Body of pancreas (tissue), 4 donors: ENCODE measurements around the gene MPC1L. TPM values are rescaled to one million over a fixed set of nuclear protein-coding genes. Genes with fewer than 3 reads are reported as not detected.

Source experiments
- ATAC-seq: fragments of 150-250 bp; one replicate; pipeline ENCODE4 v1.9.1; 2016
- DNase-seq, 4 donors: peaks; one replicate each; pipeline ENCODE4 v3.0.0-alpha.2; 2019
- H3K27ac ChIP-seq, 4 donors: fragments of 200-600 bp; sonication (generic); 1 replicate in 3 of 4; 2 replicates in 1 of 4; pipeline versions ENCODE4 v1.5.1 to v1.6.1; 2016 to 2019; ENCODE audit warnings: mild to moderate bottlenecking in 1 of 4, mixed read lengths in 1 of 4, moderate library complexity in 1 of 4
- H3K27me3 ChIP-seq, 2 donors: fragments of 200-600 bp; sonication (generic); one replicate each; pipeline ENCODE4 v1.6.0; 2016; ENCODE audit warnings: mild to moderate bottlenecking in 1 of 2
- H3K36me3 ChIP-seq, 2 donors: fragments of 200-600 bp; sonication (generic); replicated peaks in 1 of 2; 2 replicates each; pipeline ENCODE4 v1.5.1; 2016; ENCODE audit warnings: low read depth in 2 of 2; ENCODE audit not compliant: insufficient read depth in 1 of 2
- H3K4me1 ChIP-seq: fragments of 200-600 bp; sonication (generic); one replicate; pipeline ENCODE4 v1.6.0; 2016
- H3K4me3 ChIP-seq, 2 donors: fragments of 200-600 bp; sonication (generic); 1 replicate in 1 of 2; 2 replicates in 1 of 2; pipeline ENCODE4 v1.5.1; 2016 to 2019
- H3K9me3 ChIP-seq, 3 donors: fragments of 200-600 bp; sonication (generic); 1 replicate in 2 of 3; 2 replicates in 1 of 3; pipeline ENCODE4 v1.5.1; 2016
- CTCF ChIP-seq, 7 experiments: fragments of 450-650 bp in 4 of 7; fragments of 200-600 bp in 3 of 7; sonication (generic) in 3 of 7; IDR thresholded peaks; one replicate each; pipeline ENCODE4 v1.5.1; 2016 to 2019; ENCODE audit warnings: antibody characterized with exemption in 7 of 7
- POLR2A ChIP-seq, 3 donors: fragments of 450-650 bp; IDR thresholded peaks; one replicate each; pipeline ENCODE4 v1.6.1; 2016; ENCODE audit warnings: antibody characterized with exemption in 3 of 3, mild to moderate bottlenecking in 2 of 3
- WGBS, 2 donors: methylation state at CpG; one replicate each; pipeline ENCODE4 v1.1.5; 2017; 5-methylcytosine and 5-hydroxymethylcytosine counted together
- intact Hi-C: fragments of 100-400 bp; cut with DNase I; formaldehyde crosslinking; loops from one replicate; pipeline ENCODE4 v1.15.1; 2023
- total RNA-seq, 2 donors: library from RNA; depleted of rRNA; stranded (reverse); fragments of >200 nt; gene quantifications; one replicate each; pipeline ENCODE4 v1.1.0, GENCODE V29; 2016

MPC1L gene
- total RNA-seq, 2 donors from 2014 or later: not detected

DNA sequence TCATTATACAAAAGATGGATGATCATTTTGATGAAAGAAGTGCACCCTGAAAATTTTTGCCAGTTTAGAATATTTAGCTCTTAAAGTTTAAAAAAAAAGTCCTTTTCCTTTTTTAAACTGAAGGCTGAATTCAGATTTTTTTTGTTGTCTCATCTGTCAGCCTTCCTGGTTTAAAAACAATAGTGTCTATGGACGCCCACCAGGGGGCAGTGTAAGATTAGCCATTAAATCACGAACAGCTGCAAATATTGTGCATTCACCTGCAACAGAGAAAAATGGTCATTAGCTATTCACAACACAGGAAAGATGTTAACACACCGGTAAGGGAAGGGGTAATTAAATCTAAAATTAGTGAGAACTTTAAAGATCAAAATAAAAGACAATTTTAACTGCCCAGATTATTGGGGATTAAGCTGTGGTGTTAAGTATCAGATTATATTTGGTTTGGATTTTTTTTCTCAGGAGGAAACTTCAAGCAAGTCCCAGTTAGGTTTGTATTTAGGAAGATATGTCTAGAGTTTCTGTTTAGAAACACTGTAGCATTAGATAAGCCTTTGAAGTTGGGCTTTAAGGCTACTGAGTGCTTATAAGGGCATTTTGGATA is 28.5 kb downstream of the MPC1L start:
- no peaks in the 10 kb centered on the region for H3K9me3 ChIP-seq
- no peaks in the 10 kb centered on the region for H3K36me3 ChIP-seq
- DNase-seq (peak; percentile 67 to 84 (median 73)), ATAC-seq (no peak)
- H3K4me3 ChIP-seq: no peak overlapping the region
- H3K4me1 ChIP-seq: peaks cover 4% of the 10 kb centered on the region
- WGBS, 2 donors: 0% methylated on average over 3 of the region's 3 CpGs
- intact Hi-C loops: no loop called here
- TF ChIP-seq CTCF (IDR thresholded peaks at IDR 0.05) (peak; percentile 38 to 90 (median 71)), POLR2A (IDR thresholded peaks at IDR 0.05) (no peak)
- H3K27me3 ChIP-seq: no peaks in the 10 kb centered on the region
- H3K27ac ChIP-seq: no peak overlapping the region

- ATAC-seq (no peak), DNase-seq (no peak)
- WGBS, 2 donors: 75 to 83% methylated on average over 1 of the region's 1 CpG
- no peaks in the 10 kb centered on the region for H3K9me3 ChIP-seq
- H3K4me3 ChIP-seq: no peak overlapping the region
- TF ChIP-seq CTCF (IDR thresholded peaks at IDR 0.05) (no peak), POLR2A (IDR thresholded peaks at IDR 0.05) (no peak)
- no peaks in the 10 kb centered on the region for H3K36me3 ChIP-seq
- intact Hi-C loops: no loop called here
- H3K4me1 ChIP-seq: peaks cover 4% of the 10 kb centered on the region
- H3K27ac ChIP-seq: no peak overlapping the region
- H3K27me3 ChIP-seq: no peaks in the 10 kb centered on the region
Observed at GRCh38 chrX:40652664-40653063, 29.4 kb downstream of the MPC1L start.

- Histone ChIP-seq H3K9me3 (no peaks in the 10 kb centered on the region), H3K27ac (no peak overlapping the region), H3K27me3 (no peaks in the 10 kb centered on the region), H3K4me1 (no peaks in the 10 kb centered on the region), H3K4me3 (no peak overlapping the region), H3K36me3 (no peaks in the 10 kb centered on the region)
- DNase-seq (no peak), ATAC-seq (no peak)
- no peak for TF ChIP-seq POLR2A (IDR thresholded peaks at IDR 0.05)
- no peak for TF ChIP-seq CTCF (IDR thresholded peaks at IDR 0.05)
- 67 to 73% methylated on average over 2 of the region's 2 CpGs for whole genome bisulfite sequencing, 2 donors
- intact Hi-C loops: no loop called here
Observed at GRCh38 chrX:40653535-40653934, 30.3 kb downstream of the MPC1L start.

DNA sequence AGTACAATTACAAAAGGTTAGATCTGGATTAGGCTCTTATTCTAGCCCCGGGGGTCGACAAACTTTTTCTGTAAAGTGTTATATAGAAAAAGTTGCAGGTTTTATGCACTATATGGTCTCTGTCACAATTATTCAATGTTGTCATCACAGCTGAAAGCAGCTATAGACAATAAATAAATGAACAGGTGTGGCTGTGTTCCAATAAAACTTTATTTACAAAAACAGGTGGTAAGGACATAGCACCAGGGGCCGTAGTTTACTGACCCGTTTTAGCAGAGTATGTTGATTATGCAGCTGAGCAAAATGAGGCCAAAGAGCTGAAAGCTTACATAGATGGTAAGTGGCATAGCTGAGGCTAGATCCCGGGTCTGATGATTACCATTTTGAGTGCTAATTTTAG is 37.2 kb downstream of the MPC1L start:
- DNase-seq: no peak
- WGBS, 2 donors: 95 to 98% methylated on average over 5 of the region's 5 CpGs
- no peaks in the 10 kb centered on the region for H3K4me1 ChIP-seq
- intact Hi-C loops: no loop called here
- no peaks in the 10 kb centered on the region for H3K36me3 ChIP-seq
- TF ChIP-seq CTCF (IDR thresholded peaks at IDR 0.05): no peak
- no peak for TF ChIP-seq POLR2A (IDR thresholded peaks at IDR 0.05)
- no peaks in the 10 kb centered on the region for H3K9me3 ChIP-seq
- H3K27me3 ChIP-seq: no peaks in the 10 kb centered on the region
- H3K27ac ChIP-seq: no peak overlapping the region
- no peak overlapping the region for H3K4me3 ChIP-seq
- ATAC-seq: no peak

DNA sequence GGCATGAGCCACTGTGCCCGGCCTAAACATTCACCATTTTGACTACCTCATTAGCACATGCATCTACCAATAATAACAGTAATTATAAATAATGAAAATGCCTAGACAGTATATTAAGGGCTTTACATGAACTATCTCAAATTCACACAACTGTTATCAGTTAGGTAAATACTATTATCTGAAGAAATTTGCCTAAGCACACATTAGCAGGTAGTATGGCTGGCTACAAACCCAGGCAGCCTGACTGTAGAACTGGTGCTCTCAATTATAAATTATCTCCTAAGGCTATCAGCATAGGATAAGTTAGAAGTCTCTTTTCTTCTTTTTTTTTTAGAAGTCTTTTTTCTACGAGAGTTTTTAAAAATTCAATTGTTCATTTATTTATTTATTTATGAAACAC is 38.3 kb downstream of the MPC1L start:
- no peak for ATAC-seq
- Histone ChIP-seq H3K36me3 (no peaks in the 10 kb centered on the region), H3K4me1 (no peaks in the 10 kb centered on the region), H3K27ac (no peak overlapping the region), H3K9me3 (no peaks in the 10 kb centered on the region), H3K4me3 (no peak overlapping the region), H3K27me3 (no peaks in the 10 kb centered on the region)
- WGBS, 2 donors: 47 to 57% methylated on average over 1 to 2 of the region's 2 CpGs
- no peak for TF ChIP-seq CTCF (IDR thresholded peaks at IDR 0.05)
- TF ChIP-seq POLR2A (IDR thresholded peaks at IDR 0.05): no peak
- intact Hi-C loops: no loop called here
- no peak for DNase-seq
